Measurements from ENCODE around the gene SCRT2. TPM values are rescaled to one million over a fixed set of nuclear protein-coding genes. Genes with fewer than 3 reads are reported as not detected.

SCRT2 gene
- polyA plus RNA-seq, 1 donor from 2014 or later = 2.5 TPM

DNA sequence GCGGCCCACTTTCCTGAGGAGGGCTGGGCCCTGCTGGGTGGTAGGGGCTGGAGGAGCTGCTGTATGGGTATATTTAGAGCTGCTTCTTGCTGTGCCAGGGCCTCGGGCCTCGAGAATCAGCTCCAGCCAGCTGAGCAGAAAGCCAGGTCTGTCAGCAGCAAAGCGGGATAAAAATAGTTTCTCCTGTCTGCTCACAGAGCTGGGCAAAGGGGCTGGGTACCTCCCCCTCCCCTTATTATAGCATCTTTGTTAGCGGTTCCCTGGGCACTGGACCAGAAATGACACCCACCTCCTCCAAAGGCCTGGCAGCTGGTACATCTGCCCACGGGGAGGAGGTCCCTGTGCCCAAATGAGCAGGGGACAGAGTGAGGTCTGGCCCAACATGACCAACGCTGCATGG, 6.0 kb downstream of the SCRT2 start:
- Histone ChIP-seq H3K9ac (ENCODE audit: low read length) (no peak overlapping the region), H3K79me2 (replicated peaks; ENCODE audit: insufficient read depth, low read length) (peaks cover 45% of the 10 kb centered on the region), H3F3A (ENCODE audit: insufficient read depth, low read length, poor library complexity, severe bottlenecking) (no peaks in the 10 kb centered on the region), H2AFZ (ENCODE audit: low read depth, low read length) (no peak overlapping the region), H3K9me3 (ENCODE audit: low read length) (no peaks in the 10 kb centered on the region), H3K27me3 (ENCODE audit: insufficient read depth, low read depth, low read length) (peaks cover 4% of the 10 kb centered on the region), H3K4me3 (ENCODE audit: low read length) (no peak overlapping the region), H3K9me2 (ENCODE audit: insufficient read depth, low read length) (no peaks in the 10 kb centered on the region), H4K20me1 (ENCODE audit: insufficient read depth) (peaks cover 52% of the 10 kb centered on the region), H3K4me2 (ENCODE audit: low read length) (no peak overlapping the region), H3K36me3 (ENCODE audit: insufficient read depth, low read length) (peaks cover 5% of the 10 kb centered on the region), H3K27ac (ENCODE audit: low read length) (no peak overlapping the region)
- no peak for TF ChIP-seq CTCF (IDR thresholded peaks at IDR 0.05; ENCODE audit: poor library complexity, severe bottlenecking)
- no peak for TF ChIP-seq MXI1 (conservative IDR thresholded peaks at IDR 0.05; ENCODE audit: poor library complexity, severe bottlenecking)
- TF ChIP-seq SMC3 (conservative IDR thresholded peaks at IDR 0.05; ENCODE audit: poor library complexity) = no peak
- TF ChIP-seq EP300 (conservative IDR thresholded peaks at IDR 0.05; ENCODE audit: poor library complexity, severe bottlenecking) = no peak
- no peak for TF ChIP-seq RAD21 (conservative IDR thresholded peaks at IDR 0.05)
- TF ChIP-seq, protein P1, sequence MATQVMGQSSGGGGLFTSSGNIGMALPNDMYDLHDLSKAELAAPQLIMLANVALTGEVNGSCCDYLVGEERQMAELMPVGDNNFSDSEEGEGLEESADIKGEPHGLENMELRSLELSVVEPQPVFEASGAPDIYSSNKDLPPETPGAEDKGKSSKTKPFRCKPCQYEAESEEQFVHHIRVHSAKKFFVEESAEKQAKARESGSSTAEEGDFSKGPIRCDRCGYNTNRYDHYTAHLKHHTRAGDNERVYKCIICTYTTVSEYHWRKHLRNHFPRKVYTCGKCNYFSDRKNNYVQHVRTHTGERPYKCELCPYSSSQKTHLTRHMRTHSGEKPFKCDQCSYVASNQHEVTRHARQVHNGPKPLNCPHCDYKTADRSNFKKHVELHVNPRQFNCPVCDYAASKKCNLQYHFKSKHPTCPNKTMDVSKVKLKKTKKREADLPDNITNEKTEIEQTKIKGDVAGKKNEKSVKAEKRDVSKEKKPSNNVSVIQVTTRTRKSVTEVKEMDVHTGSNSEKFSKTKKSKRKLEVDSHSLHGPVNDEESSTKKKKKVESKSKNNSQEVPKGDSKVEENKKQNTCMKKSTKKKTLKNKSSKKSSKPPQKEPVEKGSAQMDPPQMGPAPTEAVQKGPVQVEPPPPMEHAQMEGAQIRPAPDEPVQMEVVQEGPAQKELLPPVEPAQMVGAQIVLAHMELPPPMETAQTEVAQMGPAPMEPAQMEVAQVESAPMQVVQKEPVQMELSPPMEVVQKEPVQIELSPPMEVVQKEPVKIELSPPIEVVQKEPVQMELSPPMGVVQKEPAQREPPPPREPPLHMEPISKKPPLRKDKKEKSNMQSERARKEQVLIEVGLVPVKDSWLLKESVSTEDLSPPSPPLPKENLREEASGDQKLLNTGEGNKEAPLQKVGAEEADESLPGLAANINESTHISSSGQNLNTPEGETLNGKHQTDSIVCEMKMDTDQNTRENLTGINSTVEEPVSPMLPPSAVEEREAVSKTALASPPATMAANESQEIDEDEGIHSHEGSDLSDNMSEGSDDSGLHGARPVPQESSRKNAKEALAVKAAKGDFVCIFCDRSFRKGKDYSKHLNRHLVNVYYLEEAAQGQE (IDR thresholded peaks at IDR 0.05; ENCODE audit: borderline replicate concordance) = no peak
- TF ChIP-seq POLR2AphosphoS5 (IDR thresholded peaks at IDR 0.05) = no peak
- no peak for TF ChIP-seq TAF1 (IDR thresholded peaks at IDR 0.05; ENCODE audit: low read depth)
- TF ChIP-seq EZH2 (IDR thresholded peaks at IDR 0.05; ENCODE audit: borderline replicate concordance, insufficient read depth, low read length, poor library complexity, severe bottlenecking) = no peak

DNA sequence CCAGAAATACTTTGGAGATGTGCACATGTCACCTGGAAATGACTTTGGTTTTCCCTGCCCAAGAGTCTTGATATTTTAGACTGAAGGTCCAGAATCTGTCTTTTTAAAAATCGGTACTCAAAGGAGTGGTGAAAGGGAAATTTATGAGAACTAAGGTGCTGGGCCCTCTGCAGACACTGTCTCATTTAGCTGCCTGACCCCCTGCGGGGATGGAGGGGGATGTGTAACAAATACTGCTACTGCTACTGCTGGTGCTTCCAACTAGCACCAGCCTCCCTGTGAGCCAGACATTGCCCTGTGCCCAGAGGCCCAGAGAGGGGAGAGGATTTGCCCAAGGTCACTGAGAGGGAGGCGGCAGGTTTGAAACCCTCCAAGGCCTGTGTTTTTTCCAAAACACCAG, 7.0 kb downstream of the SCRT2 start:
- Histone ChIP-seq H3F3A (ENCODE audit: insufficient read depth, low read length, poor library complexity, severe bottlenecking) (no peaks in the 10 kb centered on the region), H2AFZ (ENCODE audit: low read depth, low read length) (no peak overlapping the region), H3K9ac (ENCODE audit: low read length) (no peak overlapping the region), H3K27ac (ENCODE audit: low read length) (no peak overlapping the region), H3K9me2 (ENCODE audit: insufficient read depth, low read length) (no peaks in the 10 kb centered on the region), H4K20me1 (ENCODE audit: insufficient read depth) (peaks cover 50% of the 10 kb centered on the region), H3K9me3 (ENCODE audit: low read length) (no peaks in the 10 kb centered on the region), H3K4me3 (ENCODE audit: low read length) (no peak overlapping the region), H3K79me2 (replicated peaks; ENCODE audit: insufficient read depth, low read length) (peaks cover 36% of the 10 kb centered on the region), H3K27me3 (ENCODE audit: insufficient read depth, low read depth, low read length) (peaks cover 8% of the 10 kb centered on the region), H3K36me3 (ENCODE audit: insufficient read depth, low read length) (peaks cover 5% of the 10 kb centered on the region), H3K4me2 (ENCODE audit: low read length) (no peak overlapping the region)
- TF ChIP-seq MXI1 (conservative IDR thresholded peaks at IDR 0.05; ENCODE audit: poor library complexity, severe bottlenecking) = no peak
- TF ChIP-seq EZH2 (IDR thresholded peaks at IDR 0.05; ENCODE audit: borderline replicate concordance, insufficient read depth, low read length, poor library complexity, severe bottlenecking) = no peak
- no peak for TF ChIP-seq TAF1 (IDR thresholded peaks at IDR 0.05; ENCODE audit: low read depth)
- TF ChIP-seq SMC3 (conservative IDR thresholded peaks at IDR 0.05; ENCODE audit: poor library complexity) = no peak
- no peak for TF ChIP-seq POLR2AphosphoS5 (IDR thresholded peaks at IDR 0.05)
